ENCODE results near the gene USP2. TPM values are rescaled to one million over a fixed set of nuclear protein-coding genes. Genes with fewer than 3 reads are reported as not detected.
A peak's percentile ranks its signal among the peaks of the same experiment; 100 is the strongest.

USP2 gene
- total RNA-seq, 1 experiment from 2014 or later = 5.7 TPM

GRCh38 chr11:119356349-119357031 lies 25.0 kb downstream of the USP2 start:
- Mint-ChIP-seq H3K27ac (peak overlapping the region in 2 of 3 experiments; percentile 42 to 88; a peak in 3 of 7 replicates), H3K4me3 (peak overlapping the region; percentile 71 to 83), H3K27me3 (ENCODE audit: low read depth) (peaks cover 50% of the 10 kb centered on the region), H3K36me3 (ENCODE audit: insufficient read depth in 1 of 3, low read depth in 3 of 3) (peaks cover 13 to 27% (median 24%) of the 10 kb centered on the region in 3 experiments; a peak in 6 of 7 replicates), H3K9me3 (no peaks in the 10 kb centered on the region), H3K4me1 (peaks cover 32 to 35% of the 10 kb centered on the region in 2 experiments)
- H2BK15ac ChIP-seq (ENCODE audit: low read depth, low read length) = no peak overlapping the region
- peak; percentile 97 for TF ChIP-seq CTCF (conservative IDR thresholded peaks at IDR 0.05)
- H3K4ac ChIP-seq (ENCODE audit: low read depth, low read length) = no peak overlapping the region
- H4K91ac ChIP-seq (ENCODE audit: insufficient read length, low read depth, low read length) = no peak overlapping the region
- peaks cover 3% of the 10 kb centered on the region for H3K4me1 ChIP-seq (ENCODE audit: insufficient read depth, low read length)
- no peak overlapping the region for H4K5ac ChIP-seq (ENCODE audit: insufficient read length, low read depth, low read length)
- H3K9ac ChIP-seq (ENCODE audit: extremely low read depth, insufficient read length, low read length) = peak overlapping the region; percentile 27
- H3K56ac ChIP-seq (ENCODE audit: insufficient read length, low read depth, low read length) = no peak overlapping the region
- no CpG with 5 or more reads among the region's 54 CpGs for WGBS (ENCODE audit: extremely low coverage, insufficient read length, low lambda C conversion rate)
- no peak overlapping the region for H2BK120ac ChIP-seq (ENCODE audit: low read depth, low read length, poor library complexity, severe bottlenecking)
- H4K20me1 ChIP-seq (ENCODE audit: control insufficient read depth, insufficient read depth, insufficient read length) = peaks cover 4% of the 10 kb centered on the region
- no peak overlapping the region for H2BK20ac ChIP-seq (ENCODE audit: low read depth, low read length, poor library complexity, severe bottlenecking)
- no peaks in the 10 kb centered on the region for H3K79me1 ChIP-seq (ENCODE audit: insufficient read depth, low read depth, low read length, poor library complexity, severe bottlenecking)
- H2BK12ac ChIP-seq (ENCODE audit: insufficient read length, low read depth, low read length) = no peak overlapping the region
- H3K23ac ChIP-seq (ENCODE audit: insufficient read length, low read depth, low read length) = no peak overlapping the region
- no peaks in the 10 kb centered on the region for H3K79me2 ChIP-seq (ENCODE audit: insufficient read depth, low read length)
- no peak overlapping the region for H2BK5ac ChIP-seq (ENCODE audit: insufficient read length, low read length)
- H3K23me2 ChIP-seq (ENCODE audit: insufficient read length, low read depth, low read length, poor library complexity, severe bottlenecking) = peaks cover 6% of the 10 kb centered on the region
- H3K4me2 ChIP-seq (ENCODE audit: insufficient read depth, insufficient read length, low read length) = peak overlapping the region; percentile 65
- peak; percentile 90 for DNase-seq
- no peak overlapping the region for H3T11ph ChIP-seq (ENCODE audit: low read length)
- H2AK5ac ChIP-seq (ENCODE audit: insufficient read length, low read length) = no peak overlapping the region
- peak overlapping the region; percentile 44; the same call in 1 of the 2 replicates for H3K14ac ChIP-seq (ENCODE audit: insufficient read depth, low read length)
- no peak overlapping the region for H4K8ac ChIP-seq (replicated peaks; ENCODE audit: insufficient read length, low read depth, low read length)
- no peak overlapping the region for H3K27ac ChIP-seq (ENCODE audit: insufficient read length, low read depth, low read length)
- H3K18ac ChIP-seq (ENCODE audit: insufficient read length, low read depth, low read length) = peak overlapping the region; percentile 21
- no peaks in the 10 kb centered on the region for H3K27me3 ChIP-seq (ENCODE audit: insufficient read depth, low read length)
- no peaks in the 10 kb centered on the region for H3K9me3 ChIP-seq (ENCODE audit: control insufficient read depth, low read depth, low read length)
- no peak overlapping the region for H2AFZ ChIP-seq (ENCODE audit: low read length)
